Measurements from ENCODE around the gene NTRK3.

The NTRK3 gene

DNA sequence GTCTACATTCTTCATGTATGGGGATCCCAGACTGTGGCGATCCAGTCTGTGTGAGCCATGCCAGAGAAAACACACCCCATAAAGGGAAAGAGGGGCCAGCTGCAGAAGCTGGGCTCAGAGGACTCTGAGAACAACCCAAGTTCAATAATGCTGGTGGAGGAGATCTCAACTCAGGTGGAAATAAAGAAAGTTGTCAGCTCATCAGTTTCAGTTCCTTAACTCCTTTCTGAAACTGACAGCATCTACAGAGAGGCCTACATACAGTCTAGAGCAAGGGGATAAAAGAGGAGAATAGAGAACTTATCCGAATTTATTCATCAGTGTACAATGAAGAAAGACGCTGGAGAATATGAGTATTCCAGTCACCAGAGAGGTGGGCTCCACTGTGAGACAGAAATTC lies 77.0 kb downstream of the NTRK3 start:
- DNase-seq (ENCODE audit: low read depth): no peak

- no peak for DNase-seq (ENCODE audit: low read depth)
Measured at GRCh38 chr15:88178631-88179030, 77.9 kb downstream of the NTRK3 start.

DNA sequence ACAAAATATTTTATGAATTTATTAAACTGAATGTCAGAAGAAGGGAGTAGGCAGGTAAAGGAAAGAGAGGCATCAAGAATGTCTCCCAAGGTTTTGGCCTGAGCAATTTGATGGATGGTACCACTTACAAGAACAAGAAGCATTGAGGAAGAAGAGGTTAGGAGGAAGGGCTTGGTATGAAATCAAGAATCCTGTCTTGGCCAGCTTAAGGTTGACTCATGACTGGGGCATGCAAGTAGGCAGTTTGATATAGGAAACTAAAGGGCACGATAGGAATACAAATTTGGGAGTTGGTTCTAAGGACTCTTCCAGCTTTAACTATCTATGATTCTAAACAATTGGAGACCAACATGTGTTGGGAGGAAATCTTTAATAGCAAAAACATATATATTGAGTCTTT lies 79.1 kb downstream of the NTRK3 start:
- DNase-seq (ENCODE audit: low read depth): no peak

DNA sequence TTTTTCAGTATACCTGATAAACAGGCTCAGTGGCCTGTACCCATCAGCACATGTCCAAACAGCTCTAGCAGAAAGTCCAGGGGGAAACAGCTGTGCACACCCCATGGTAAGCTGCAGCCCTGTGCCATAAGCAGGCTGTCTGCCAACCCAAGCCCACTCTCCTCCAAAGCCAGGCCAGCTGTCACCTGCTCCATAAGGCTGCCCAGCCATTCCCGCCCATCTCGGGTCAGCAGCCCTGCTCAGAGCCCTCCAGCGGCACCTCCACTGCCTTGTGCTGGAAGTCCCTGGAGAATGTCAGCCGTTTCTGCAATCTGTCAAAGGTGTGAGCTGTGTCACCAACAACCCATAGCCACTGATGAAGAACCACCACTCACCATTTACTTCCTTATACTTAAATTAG lies 82.0 kb downstream of the NTRK3 start:
- DNase-seq (ENCODE audit: low read depth): no peak

GRCh38 chr15:88166082-88166993 lies 90.2 kb downstream of the NTRK3 start:
- no peak for DNase-seq (ENCODE audit: low read depth)

- DNase-seq (ENCODE audit: low read depth): no peak
Measured at GRCh38 chr15:88161636-88162035, 94.9 kb downstream of the NTRK3 start.

DNA sequence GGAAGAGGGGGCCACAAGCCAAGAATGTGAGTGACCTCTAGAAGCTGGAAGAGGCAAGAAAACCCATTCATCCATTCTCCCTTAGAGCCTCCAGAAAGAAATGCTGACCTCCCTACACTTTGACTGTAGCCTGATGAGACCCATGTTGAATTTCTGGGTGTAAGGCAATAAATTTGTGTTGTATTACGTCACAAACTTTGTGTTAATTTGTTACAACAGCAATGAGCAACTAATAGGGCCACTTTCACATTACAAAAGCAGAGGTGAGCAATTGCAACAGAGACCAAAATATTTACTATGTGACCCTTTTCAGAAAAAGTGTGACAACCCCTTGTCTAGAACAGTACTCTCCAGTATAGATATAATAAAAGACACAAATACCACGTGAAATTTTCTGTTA lies 101.2 kb downstream of the NTRK3 start:
- DNase-seq (ENCODE audit: low read depth): no peak

DNA sequence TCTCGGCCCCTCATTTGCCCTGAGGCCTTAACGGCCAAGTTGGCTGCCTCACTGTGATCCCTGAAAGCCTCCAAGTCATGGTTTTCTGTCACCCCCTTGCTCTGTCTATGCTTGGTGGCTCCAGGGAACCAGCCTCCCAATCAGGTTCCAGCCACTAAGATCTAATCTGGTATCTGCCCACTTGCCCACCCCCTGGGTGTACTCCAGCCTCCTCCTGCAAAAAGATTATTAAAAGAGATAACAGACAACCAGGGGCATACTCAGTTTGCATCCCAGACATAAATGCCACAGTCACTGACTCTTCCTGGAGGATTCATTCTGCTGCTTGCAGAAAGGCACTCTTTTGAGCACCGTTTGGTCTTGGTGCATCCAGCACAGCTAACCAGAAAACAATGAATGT lies 103.9 kb downstream of the NTRK3 start:
- no peak for DNase-seq (ENCODE audit: low read depth)

- DNase-seq (ENCODE audit: low read depth): no peak
Measured at GRCh38 chr15:88147760-88148159, 108.8 kb downstream of the NTRK3 start.

DNA sequence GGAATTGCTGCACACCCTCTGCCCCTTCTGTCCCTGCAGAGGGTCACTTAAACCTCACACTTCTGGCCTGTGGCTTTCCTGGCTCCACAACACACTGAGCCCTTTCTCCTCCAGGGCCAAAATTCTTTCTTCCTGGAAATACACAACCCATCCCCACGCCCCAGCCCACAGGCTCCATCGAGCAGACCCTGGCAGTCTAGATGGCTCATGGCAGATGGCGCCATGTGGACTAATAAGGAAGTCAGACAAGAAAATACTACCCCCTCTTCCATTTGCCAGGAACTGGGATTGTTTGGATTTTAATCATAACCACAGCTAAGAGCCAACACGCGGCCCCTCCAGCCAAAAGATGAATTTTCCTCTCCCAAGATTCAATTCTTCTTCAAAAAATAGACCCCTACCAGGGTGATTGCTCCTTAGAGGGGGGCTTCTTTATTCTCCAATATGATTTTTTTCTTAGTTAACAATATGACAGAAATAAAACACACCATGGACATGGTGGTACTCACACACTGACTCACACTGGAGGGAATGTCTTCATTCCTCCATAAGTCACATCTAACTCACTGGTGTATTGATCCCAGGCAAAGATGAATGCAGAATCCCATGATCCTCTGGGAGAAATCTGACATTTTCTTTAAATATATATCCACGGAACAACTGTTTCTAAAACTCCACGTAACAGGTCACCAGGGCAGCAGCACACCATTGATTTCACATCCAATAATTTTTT lies 111.5 kb downstream of the NTRK3 start:
- no peak for DNase-seq (ENCODE audit: low read depth)

GRCh38 chr15:88142121-88142520 lies 114.4 kb downstream of the NTRK3 start:
- no peak for DNase-seq (ENCODE audit: low read depth)

DNA sequence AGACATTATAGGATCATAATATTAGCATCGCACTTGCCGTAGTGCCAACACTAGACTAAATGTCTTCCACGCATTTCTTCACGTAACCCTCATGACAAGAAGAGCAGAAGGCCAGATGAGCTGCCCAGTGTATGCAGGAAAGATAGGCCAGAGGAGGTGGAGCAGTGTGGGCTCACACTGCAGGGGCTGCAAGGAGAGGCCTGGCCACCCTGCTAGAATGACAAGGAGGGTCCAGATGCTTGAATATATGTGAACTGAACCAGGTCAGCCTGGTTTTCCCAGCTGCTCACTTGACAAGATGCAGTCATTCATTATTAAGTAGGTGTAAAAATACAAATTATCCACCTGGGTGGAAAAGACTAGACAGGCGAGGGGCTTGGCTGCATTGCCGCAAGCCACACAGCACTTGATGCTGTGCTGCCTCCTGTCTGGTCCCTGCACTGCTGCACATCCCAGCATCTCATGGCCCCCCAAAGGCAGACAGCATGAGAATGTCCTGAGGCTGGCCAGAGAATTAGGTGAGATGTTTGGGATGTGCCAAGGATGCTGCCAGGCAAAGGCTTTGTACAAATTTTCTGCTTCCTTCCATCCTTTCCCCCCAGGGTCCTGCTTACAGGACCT lies 115.2 kb downstream of the NTRK3 start:
- DNase-seq (ENCODE audit: low read depth): no peak

DNA sequence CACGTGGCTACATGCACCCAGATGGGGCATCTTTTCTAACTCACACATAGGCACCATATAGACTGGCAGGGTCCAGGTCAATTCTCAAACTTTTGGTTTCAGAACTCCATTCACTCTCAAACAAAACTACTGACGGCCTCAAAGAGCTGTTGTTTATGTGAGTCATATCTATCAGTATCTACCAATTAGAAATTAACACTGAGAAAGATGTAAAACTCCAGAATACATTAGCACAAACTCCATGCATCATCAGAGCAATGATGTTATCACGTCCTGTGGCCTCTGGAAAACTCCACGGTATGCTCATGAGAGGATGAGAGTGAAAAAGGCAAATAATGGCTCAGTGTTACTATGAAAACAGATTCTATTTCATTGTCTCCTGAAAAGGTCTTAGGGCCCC lies 116.1 kb downstream of the NTRK3 start:
- DNase-seq (ENCODE audit: low read depth): no peak

GRCh38 chr15:88139936-88140335 lies 116.6 kb downstream of the NTRK3 start:
- no peak for DNase-seq (ENCODE audit: low read depth)

GRCh38 chr15:88133795-88134194 lies 122.7 kb downstream of the NTRK3 start:
- DNase-seq (ENCODE audit: low read depth): no peak

DNA sequence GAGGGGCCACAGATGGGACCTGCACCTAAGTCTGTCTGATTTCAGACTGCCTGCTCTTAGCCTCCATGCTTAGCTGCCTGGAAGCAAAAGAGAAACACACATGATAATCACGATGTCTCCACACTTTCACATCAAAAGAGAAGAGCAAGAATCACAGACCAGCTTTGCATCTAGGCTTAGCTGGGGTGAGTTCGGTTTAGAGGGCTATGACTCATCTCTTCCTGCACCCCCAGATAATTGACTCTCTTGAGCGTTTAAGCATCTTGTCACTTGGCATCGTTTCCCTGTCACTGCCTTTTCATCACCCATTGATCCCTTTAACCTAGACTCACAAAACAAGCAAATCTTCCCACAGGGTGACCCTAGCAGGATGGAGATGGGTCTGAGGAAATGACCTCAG lies 124.0 kb downstream of the NTRK3 start:
- DNase-seq (ENCODE audit: low read depth): no peak

GRCh38 chr15:88131937-88132336 lies 124.6 kb downstream of the NTRK3 start:
- no peak for DNase-seq (ENCODE audit: low read depth)

GRCh38 chr15:88127432-88127790 lies 129.1 kb downstream of the NTRK3 start:
- DNase-seq (ENCODE audit: low read depth): no peak

- DNase-seq (ENCODE audit: low read depth): no peak
Measured at GRCh38 chr15:88126695-88127431, 129.7 kb downstream of the NTRK3 start.

GRCh38 chr15:88125576-88125975 lies 131.0 kb downstream of the NTRK3 start:
- DNase-seq (ENCODE audit: low read depth): no peak

DNA sequence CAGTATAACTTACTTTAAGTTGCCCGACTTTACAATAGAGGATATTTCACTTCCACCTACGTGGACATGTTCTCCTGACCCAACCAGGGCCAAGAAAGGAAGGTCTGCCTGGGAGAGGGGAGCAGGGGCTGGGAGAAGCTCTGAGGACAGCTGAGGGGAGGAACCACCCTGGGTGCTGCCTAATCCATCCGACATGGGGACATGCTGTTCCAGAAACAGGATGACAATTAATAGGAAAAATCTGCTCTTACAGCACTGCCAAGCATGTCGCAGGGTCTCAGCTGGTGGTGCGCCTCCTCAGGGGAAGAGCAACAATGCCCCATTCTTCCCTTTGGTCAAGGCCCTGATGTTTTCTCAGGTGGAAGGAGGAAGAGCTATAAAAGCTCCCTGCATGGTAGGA lies 132.3 kb downstream of the NTRK3 start:
- DNase-seq (ENCODE audit: low read depth): no peak

DNA sequence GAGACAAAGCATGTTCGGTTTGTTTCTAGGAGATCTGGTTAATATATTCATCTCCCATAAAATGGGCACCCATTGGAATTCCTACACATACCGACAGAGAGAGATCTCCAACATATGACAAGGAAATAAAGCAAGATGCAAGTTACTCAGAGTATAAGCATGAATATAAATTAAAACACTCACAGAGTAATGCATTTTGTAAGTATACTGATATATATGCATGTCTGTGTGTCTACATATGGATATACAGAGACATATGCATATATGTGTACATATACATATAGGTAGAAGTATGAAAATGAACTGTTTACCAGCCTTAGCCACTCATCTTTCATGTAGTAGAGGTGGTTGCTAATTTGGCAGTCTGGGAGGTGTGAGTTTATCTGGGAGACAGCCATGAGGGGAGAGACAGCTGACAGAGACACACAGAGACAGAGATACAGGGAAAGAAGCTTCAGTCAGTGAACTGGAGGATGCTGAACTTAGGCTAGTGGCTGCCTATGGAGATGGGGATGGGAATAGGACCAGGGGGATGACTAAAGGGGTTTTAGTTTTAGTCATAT lies 134.5 kb downstream of the NTRK3 start:
- DNase-seq (ENCODE audit: low read depth): no peak
